ENCODE results near the gene CCDC73. TPM values are rescaled to one million over a fixed set of nuclear protein-coding genes. Genes with fewer than 3 reads are reported as not detected.

The CCDC73 gene
- total RNA-seq, 1 donor from 2014 or later = not detected

- Histone ChIP-seq H3K9me3 (replicated peaks) (no peaks in the 10 kb centered on the region), H3K4me1 (no peaks in the 10 kb centered on the region), H3K4me3 (no peak overlapping the region), H3K36me3 (no peaks in the 10 kb centered on the region), H3K27ac (replicated peaks) (no peak overlapping the region), H3K27me3 (ENCODE audit: low read depth) (peaks cover 18% of the 10 kb centered on the region)
- intact Hi-C loops (cut with micrococcal nuclease) = no loop called here
- no peak for TF ChIP-seq CTCF (IDR thresholded peaks at IDR 0.05; ENCODE audit: borderline replicate concordance)
- no peak for DNase-seq
Observed at GRCh38 chr11:32836946-32837345, 42.5 kb upstream of the CCDC73 start.

GRCh38 chr11:32833921-32834320 lies 39.5 kb upstream of the CCDC73 start:
- peaks cover 42% of the 10 kb centered on the region for H3K27me3 ChIP-seq (ENCODE audit: low read depth)
- intact Hi-C loops (cut with micrococcal nuclease) = no loop called here
- no peak for TF ChIP-seq CTCF (IDR thresholded peaks at IDR 0.05; ENCODE audit: borderline replicate concordance)
- H3K36me3 ChIP-seq = no peaks in the 10 kb centered on the region
- no peaks in the 10 kb centered on the region for H3K9me3 ChIP-seq (replicated peaks)
- no peak overlapping the region for H3K27ac ChIP-seq (replicated peaks)
- H3K4me1 ChIP-seq = peaks cover 17% of the 10 kb centered on the region
- no peak for DNase-seq
- H3K4me3 ChIP-seq = no peak overlapping the region

- H3K36me3 ChIP-seq = no peaks in the 10 kb centered on the region
- intact Hi-C loops (cut with micrococcal nuclease) = no loop called here
- H3K27me3 ChIP-seq (ENCODE audit: low read depth) = peaks cover 36% of the 10 kb centered on the region
- DNase-seq = no peak
- no peak for TF ChIP-seq CTCF (IDR thresholded peaks at IDR 0.05; ENCODE audit: borderline replicate concordance)
- no peak overlapping the region for H3K27ac ChIP-seq (replicated peaks)
- H3K9me3 ChIP-seq (replicated peaks) = no peaks in the 10 kb centered on the region
- H3K4me3 ChIP-seq = no peak overlapping the region
- peaks cover 18% of the 10 kb centered on the region for H3K4me1 ChIP-seq
Observed at GRCh38 chr11:32831221-32831620, 36.8 kb upstream of the CCDC73 start.

GRCh38 chr11:32830796-32831195 lies 36.3 kb upstream of the CCDC73 start:
- no peak for DNase-seq
- intact Hi-C loops (cut with micrococcal nuclease) = no loop called here
- no peak for TF ChIP-seq CTCF (IDR thresholded peaks at IDR 0.05; ENCODE audit: borderline replicate concordance)
- Histone ChIP-seq H3K9me3 (replicated peaks) (no peaks in the 10 kb centered on the region), H3K4me1 (peaks cover 18% of the 10 kb centered on the region), H3K27ac (replicated peaks) (no peak overlapping the region), H3K4me3 (peak overlapping the region; percentile 74), H3K36me3 (no peaks in the 10 kb centered on the region), H3K27me3 (ENCODE audit: low read depth) (peaks cover 36% of the 10 kb centered on the region)

- peak overlapping the region; percentile 74 for H3K4me3 ChIP-seq
- no peak for TF ChIP-seq CTCF (IDR thresholded peaks at IDR 0.05; ENCODE audit: borderline replicate concordance)
- no peak overlapping the region for H3K27ac ChIP-seq (replicated peaks)
- H3K4me1 ChIP-seq = peaks cover 18% of the 10 kb centered on the region
- DNase-seq = no peak
- intact Hi-C loops (cut with micrococcal nuclease) = no loop called here
- peaks cover 36% of the 10 kb centered on the region for H3K27me3 ChIP-seq (ENCODE audit: low read depth)
- H3K9me3 ChIP-seq (replicated peaks) = no peaks in the 10 kb centered on the region
- no peaks in the 10 kb centered on the region for H3K36me3 ChIP-seq
Observed at GRCh38 chr11:32830413-32830738, 35.9 kb upstream of the CCDC73 start.
